ENCODE measurements around the gene HGS. TPM values are rescaled to one million over a fixed set of nuclear protein-coding genes. Genes with fewer than 3 reads are reported as not detected.

The HGS gene
- total and polyA plus RNA-seq, 2 of the 8 experiments (the other 6 are each of a cell fraction or from before 2014, with no cell fraction given) = 80.8 to 99.7 TPM

- ChIA-PET POLR2A (ENCODE audit: partially characterized antibody) (interaction anchor here (0.5 to 25.9 kb wide), 3 partner anchors 19 to 165 kb away, joined by 3 to 348 read pairs (median 3); partner anchors contain the start of genes MRPL12 and SLC25A10), CTCF (ENCODE audit: partially characterized antibody) (interaction anchor here (3.2 kb wide), 1 partner anchor 11 kb away, joined by 13 read pairs; no protein-coding TSS in a partner anchor)
- DNase-seq (ENCODE audit: low read depth in 1 of 2, low spot score in 2 of 2) (no peak), FAIRE-seq (no peak)
- no peak overlapping the region for H2BK20ac ChIP-seq (ENCODE audit: low read length)
- no peak overlapping the region for H3K4ac ChIP-seq (replicated peaks; ENCODE audit: insufficient read length, low read depth, low read length)
- no peak overlapping the region for H2BK120ac ChIP-seq (replicated peaks; ENCODE audit: low read depth, low read length)
- no peak overlapping the region; the same call in 1 of the 2 replicates for H4K8ac ChIP-seq (ENCODE audit: extremely low read depth, insufficient read depth, low read length)
- no peaks in the 10 kb centered on the region for H4K20me1 ChIP-seq (replicated peaks in 1 of 2; ENCODE audit: control insufficient read depth in 1 of 2, insufficient read depth in 2 of 2, low read length in 2 of 2)
- H3K18ac ChIP-seq (ENCODE audit: extremely low read depth, low read length) = no peak overlapping the region
- H3K79me2 ChIP-seq (ENCODE audit: control insufficient read depth in 1 of 2, insufficient read depth in 2 of 2, low read length in 2 of 2) = no peaks in the 10 kb centered on the region
- H2BK12ac ChIP-seq (ENCODE audit: low read depth, low read length) = no peak overlapping the region
- 0 out of 2 replicates have a peak overlapping the region, but pooled peaks have one; percentile 81 for H2BK15ac ChIP-seq (ENCODE audit: low read length)
- no peak overlapping the region for H3K9ac ChIP-seq (replicated peaks in 1 of 4; ENCODE audit: extremely low read depth in 1 of 4, low read depth in 3 of 4, low read length in 3 of 4)
- no peak overlapping the region for H2AK5ac ChIP-seq (ENCODE audit: low read depth, low read length)
- H3K4me1 ChIP-seq (replicated peaks in 1 of 4; ENCODE audit: control insufficient read depth in 3 of 4, insufficient read depth in 4 of 4, low read length in 3 of 4) = peaks cover 0 to 8% (median 4%) of the 10 kb centered on the region in 4 experiments; a peak in 4 of 7 replicates
- H3K36me3 ChIP-seq (ENCODE audit: control insufficient read depth in 2 of 4, insufficient read depth in 4 of 4, low read length in 3 of 4) = no peaks in the 10 kb centered on the region
- no peak overlapping the region for H3K56ac ChIP-seq (replicated peaks; ENCODE audit: insufficient read length, low read depth, low read length)
- H3K14ac ChIP-seq (ENCODE audit: insufficient read length) = no peak overlapping the region
- no peaks in the 10 kb centered on the region for H3K27me3 ChIP-seq (replicated peaks in 1 of 4; ENCODE audit: control insufficient read depth in 3 of 4, extremely low read depth in 1 of 4, insufficient read depth in 3 of 4, low read length in 3 of 4)
- H2BK5ac ChIP-seq (ENCODE audit: low read depth, low read length) = no peak overlapping the region
- WGBS, 2 experiments (ENCODE audit: extremely low coverage in 1 of 2, insufficient coverage in 1 of 2, insufficient read length in 1 of 2, insufficient replicate concordance in 2 of 2, low coverage in 1 of 2, low lambda C conversion rate in 2 of 2, missing lambda C conversion rate in 1 of 2) = 95% methylated on average over 20 of the region's 23 CpGs; no CpG with 5 or more reads in 1 of the 2 experiments
- no peaks in the 10 kb centered on the region for H3K79me1 ChIP-seq (ENCODE audit: low read depth, low read length)
- H3K23ac ChIP-seq (ENCODE audit: insufficient read length) = no peak overlapping the region
- H2AFZ ChIP-seq (ENCODE audit: low read length) = no peak overlapping the region
- no peaks in the 10 kb centered on the region for H3K9me3 ChIP-seq (ENCODE audit: insufficient read depth in 2 of 2, low read depth in 1 of 2, low read length in 1 of 2)
- H4K5ac ChIP-seq (ENCODE audit: insufficient read length, low read depth, low read length) = no peak overlapping the region
- peak; percentile 60; the same call in 1 of the 2 replicates for TF ChIP-seq YY1 (IDR thresholded peaks at IDR 0.05; ENCODE audit: low read depth, low read length)
- no peak for TF ChIP-seq JUN (IDR thresholded peaks at IDR 0.05; ENCODE audit: low read depth, low read length)
- TF ChIP-seq, protein P1, sequence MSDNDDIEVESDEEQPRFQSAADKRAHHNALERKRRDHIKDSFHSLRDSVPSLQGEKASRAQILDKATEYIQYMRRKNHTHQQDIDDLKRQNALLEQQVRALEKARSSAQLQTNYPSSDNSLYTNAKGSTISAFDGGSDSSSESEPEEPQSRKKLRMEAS (IDR thresholded peaks at IDR 0.05) = peak; percentile 41; the same call in 1 of the 2 replicates
- TF ChIP-seq POLR2AphosphoS5 (IDR thresholded peaks at IDR 0.05; ENCODE audit: low read depth, low read length) = no peak
- no peak for TF ChIP-seq POU5F1 (IDR thresholded peaks at IDR 0.05; ENCODE audit: low read depth, low read length)
- no peak overlapping the region for H3K27ac ChIP-seq (ENCODE audit: low read depth, low read length)
- H3K23me2 ChIP-seq (ENCODE audit: low read depth, low read length) = no peaks in the 10 kb centered on the region
- no peak overlapping the region for H3K4me3 ChIP-seq (ENCODE audit: extremely low read depth in 1 of 4, insufficient read depth in 2 of 4, low read depth in 3 of 4, low read length in 4 of 4)
- H4K91ac ChIP-seq (replicated peaks; ENCODE audit: insufficient read length, low read length) = no peak overlapping the region
- no peak overlapping the region for H3K4me2 ChIP-seq (ENCODE audit: insufficient read depth in 1 of 2, low read depth in 2 of 2, low read length in 2 of 2)
Observed at GRCh38 chr17:81727324-81728031, 43.7 kb downstream of the HGS start.

Measured in H1 (cell line).